ENCODE results near the gene PRDX5.

Gene PRDX5

DNA sequence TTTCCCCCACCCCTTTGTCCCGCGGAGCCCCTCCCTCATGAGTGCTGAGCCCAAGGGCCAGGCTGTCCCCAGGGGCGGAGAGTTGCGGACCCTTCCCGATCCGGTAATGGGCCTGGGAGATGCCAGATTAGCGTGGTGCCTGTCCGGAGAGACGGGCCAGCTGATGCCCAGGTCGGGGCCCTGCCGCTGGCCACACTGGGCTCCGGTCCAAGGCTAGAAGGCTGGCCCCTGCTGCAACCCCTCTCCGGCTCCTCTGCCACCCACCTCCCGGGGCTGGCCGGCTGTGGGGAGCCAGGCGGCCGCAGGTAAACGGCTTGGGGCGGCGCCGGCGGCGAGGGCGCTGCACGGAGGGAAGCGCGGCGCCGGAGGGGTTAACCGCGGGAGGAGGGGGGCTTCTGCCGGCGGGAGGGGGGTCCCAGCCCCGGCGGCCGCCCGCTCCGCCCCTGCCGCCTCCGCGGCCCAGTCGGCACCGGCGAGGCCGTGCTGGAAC is 26.6 kb upstream of the PRDX5 start, which contains the start of gene KCNK4:
KCNK4 (plus strand) TSS at position 41 of the 490 bp plus-strand sequence. CDS start 1,717 bp downstream, outside the sequence.
- no peak within 1 kb of the TSS for H3K4me3 ChIP-seq (ENCODE audit: low read length)
- TF ChIP-seq CTCF (conservative IDR thresholded peaks at IDR 0.05; ENCODE audit: low read length), result no peak
- DNase-seq (ENCODE audit: low read depth), result no peak

- H3K4me3 ChIP-seq (ENCODE audit: low read length), result peak overlapping the region; percentile 15
- no peak for TF ChIP-seq CTCF (conservative IDR thresholded peaks at IDR 0.05; ENCODE audit: low read length)
- DNase-seq (ENCODE audit: low read depth), result no peak
These were observed 26.0 kb upstream of the PRDX5 start for GRCh38 chr11:64291752-64292459.

DNA sequence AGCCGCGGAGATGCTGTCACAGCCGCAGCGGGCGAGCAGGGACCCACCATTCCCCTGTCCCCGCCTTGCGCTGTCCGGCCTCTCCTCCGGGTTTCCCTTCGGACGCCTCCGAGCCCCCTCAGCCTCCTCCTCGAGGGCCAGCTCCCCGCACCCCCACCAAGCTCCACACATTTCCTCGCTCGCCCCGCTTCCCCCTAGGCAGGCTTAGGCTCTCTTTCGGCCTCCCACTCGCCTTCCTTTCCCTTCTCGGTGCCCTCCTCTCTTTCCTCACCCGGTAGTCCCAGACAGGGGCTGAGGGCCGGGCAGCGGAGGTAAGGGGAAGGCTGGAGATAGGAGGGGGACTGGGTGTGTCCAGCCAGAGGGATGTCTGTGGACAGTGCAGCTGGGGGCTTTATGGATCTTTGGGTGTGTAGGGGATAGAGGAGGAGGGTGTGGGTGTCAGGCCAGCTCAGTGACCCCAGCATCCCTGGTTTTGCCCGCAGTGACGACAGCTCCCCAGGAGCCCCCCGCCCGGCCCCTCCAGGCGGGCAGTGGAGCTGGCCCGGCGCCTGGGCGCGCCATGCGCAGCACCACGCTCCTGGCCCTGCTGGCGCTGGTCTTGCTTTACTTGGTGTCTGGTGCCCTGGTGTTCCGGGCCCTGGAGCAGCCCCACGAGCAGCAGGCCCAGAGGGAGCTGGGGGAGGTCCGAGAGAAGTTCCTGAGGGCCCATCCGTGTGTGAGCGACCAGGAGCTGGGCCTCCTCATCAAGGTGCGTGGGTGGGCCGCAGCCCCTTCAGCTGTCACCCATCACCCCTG is 25.3 kb upstream of the PRDX5 start:
- peak overlapping the region; percentile 15 for H3K4me3 ChIP-seq (ENCODE audit: low read length)
- DNase-seq (ENCODE audit: low read depth), result no peak
- no peak for TF ChIP-seq CTCF (conservative IDR thresholded peaks at IDR 0.05; ENCODE audit: low read length)

DNA sequence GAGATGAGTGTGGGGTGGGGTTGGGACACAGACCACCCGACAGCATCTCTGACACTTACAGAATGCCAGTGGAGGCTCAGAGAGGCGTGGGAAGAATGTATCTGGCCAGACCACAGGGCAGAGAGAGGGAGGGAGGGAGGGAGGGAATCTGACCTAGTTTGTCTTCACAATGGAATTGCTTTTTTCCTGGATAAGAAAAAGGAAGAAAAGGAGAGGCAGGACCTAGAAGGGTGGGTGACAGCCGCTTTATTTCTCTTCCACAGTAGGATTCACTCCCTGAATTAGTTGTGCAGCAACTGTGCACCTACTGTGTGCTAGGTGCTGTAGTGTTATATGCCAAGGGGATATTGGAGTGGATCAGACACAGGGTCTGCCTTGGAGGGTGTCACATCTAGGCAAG is 23.1 kb upstream of the PRDX5 start:
- DNase-seq (ENCODE audit: low read depth), result peak; percentile 67
- TF ChIP-seq CTCF (conservative IDR thresholded peaks at IDR 0.05; ENCODE audit: low read length), result no peak
- H3K4me3 ChIP-seq (ENCODE audit: low read length), result no peak overlapping the region

DNA sequence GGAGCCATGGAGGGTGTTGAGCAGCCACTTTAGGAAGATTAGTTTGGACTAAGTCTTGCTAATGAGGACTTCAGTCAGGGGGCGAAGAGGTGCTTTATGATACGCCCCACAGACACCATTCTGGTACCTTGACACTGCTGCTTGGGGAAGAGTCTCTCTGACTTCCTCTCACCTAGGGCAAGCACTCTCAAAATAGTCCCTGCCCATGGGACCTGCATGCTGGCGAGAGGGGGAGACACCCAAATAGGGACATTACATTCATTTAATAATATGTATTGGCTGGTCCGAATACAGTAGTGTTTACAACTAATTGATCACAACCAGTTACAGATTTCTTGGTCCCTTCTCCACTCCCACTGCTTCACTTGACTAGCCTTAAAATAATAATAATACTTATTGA is 22.2 kb upstream of the PRDX5 start:
- TF ChIP-seq CTCF (conservative IDR thresholded peaks at IDR 0.05; ENCODE audit: low read length), result no peak
- DNase-seq (ENCODE audit: low read depth), result no peak
- no peak overlapping the region for H3K4me3 ChIP-seq (ENCODE audit: low read length)

DNA sequence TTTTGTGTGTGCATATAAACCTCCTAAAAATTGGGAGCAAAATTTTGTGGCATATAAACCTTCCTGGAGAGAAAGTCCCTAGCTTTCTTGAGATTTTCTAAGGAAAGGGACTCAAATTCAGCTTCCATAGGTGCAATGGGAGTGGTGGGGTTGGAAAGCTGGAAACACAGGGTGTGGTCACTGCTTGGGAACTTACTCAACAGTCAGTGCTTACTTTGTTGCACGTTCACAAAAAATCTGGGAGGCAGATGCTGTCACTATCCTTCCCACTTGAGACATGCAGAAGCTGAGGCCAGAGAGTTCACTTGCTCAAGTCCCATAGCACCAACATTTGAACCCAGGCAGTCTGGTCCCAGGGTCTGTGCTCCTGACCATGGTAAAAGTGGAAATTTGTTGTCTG is 21.7 kb upstream of the PRDX5 start:
- no peak overlapping the region for H3K4me3 ChIP-seq (ENCODE audit: low read length)
- DNase-seq (ENCODE audit: low read depth), result peak; percentile 70
- no peak for TF ChIP-seq CTCF (conservative IDR thresholded peaks at IDR 0.05; ENCODE audit: low read length)
